Retina (tissue), 1 donor: ENCODE data around the gene JADE2.

Experiments used
- DNase-seq: peaks from one replicate; pipeline ENCODE4 v3.0.0-alpha.2; 2016

Gene JADE2

GRCh38 chr5:134571693-134572405 lies 46.4 kb downstream of the JADE2 start:
- no peak for DNase-seq

GRCh38 chr5:134572811-134573210 lies 47.3 kb downstream of the JADE2 start:
- no peak for DNase-seq

- DNase-seq, result no peak
Observed at GRCh38 chr5:134574521-134574920, 49.1 kb downstream of the JADE2 start.

GRCh38 chr5:134575316-134575715 lies 49.8 kb downstream of the JADE2 start:
- no peak for DNase-seq

GRCh38 chr5:134576386-134577021 lies 51.0 kb downstream of the JADE2 start:
- DNase-seq, result no peak

GRCh38 chr5:134577022-134577795 lies 51.7 kb downstream of the JADE2 start:
- no peak for DNase-seq

GRCh38 chr5:134577796-134578577 lies 52.5 kb downstream of the JADE2 start:
- peak; percentile 89 for DNase-seq

GRCh38 chr5:134578578-134579283 lies 53.3 kb downstream of the JADE2 start:
- DNase-seq, result no peak

GRCh38 chr5:134579284-134579771 lies 53.9 kb downstream of the JADE2 start:
- DNase-seq, result no peak

GRCh38 chr5:134580001-134580460 lies 54.6 kb downstream of the JADE2 start:
- no peak for DNase-seq

- DNase-seq, result no peak
Observed at GRCh38 chr5:134581241-134581981, 55.9 kb downstream of the JADE2 start.

GRCh38 chr5:134582281-134582680 lies 56.8 kb downstream of the JADE2 start:
- DNase-seq, result no peak

- no peak for DNase-seq
Observed at GRCh38 chr5:134582941-134583340, 57.5 kb downstream of the JADE2 start.

- DNase-seq, result no peak
Observed at GRCh38 chr5:134583766-134584165, 58.3 kb downstream of the JADE2 start.

GRCh38 chr5:134584662-134585061 lies 59.2 kb downstream of the JADE2 start:
- DNase-seq, result no peak

- no peak for DNase-seq
Observed at GRCh38 chr5:134585966-134586365, 60.5 kb downstream of the JADE2 start.

- DNase-seq, result peak; percentile 64
Observed at GRCh38 chr5:134586866-134587524, 61.5 kb downstream of the JADE2 start.

GRCh38 chr5:134590992-134591659 lies 65.7 kb downstream of the JADE2 start:
- DNase-seq, result no peak

GRCh38 chr5:134592141-134592746 lies 66.8 kb downstream of the JADE2 start:
- no peak for DNase-seq

- DNase-seq, result no peak
Observed at GRCh38 chr5:134594336-134594735, 68.9 kb downstream of the JADE2 start.
